Measurements from ENCODE around the gene FXYD4. TPM values are rescaled to one million over a fixed set of nuclear protein-coding genes. Genes with fewer than 3 reads are reported as not detected.
"Not testable (repeated sequence)": the region's sequence is repeated elsewhere in the genome, so short reads cannot be mapped to it uniquely, and the experiment has no call there.

The FXYD4 gene
- total RNA-seq, 2 experiments from 2014 or later: 0.37 TPM; not detected in 1

DNA sequence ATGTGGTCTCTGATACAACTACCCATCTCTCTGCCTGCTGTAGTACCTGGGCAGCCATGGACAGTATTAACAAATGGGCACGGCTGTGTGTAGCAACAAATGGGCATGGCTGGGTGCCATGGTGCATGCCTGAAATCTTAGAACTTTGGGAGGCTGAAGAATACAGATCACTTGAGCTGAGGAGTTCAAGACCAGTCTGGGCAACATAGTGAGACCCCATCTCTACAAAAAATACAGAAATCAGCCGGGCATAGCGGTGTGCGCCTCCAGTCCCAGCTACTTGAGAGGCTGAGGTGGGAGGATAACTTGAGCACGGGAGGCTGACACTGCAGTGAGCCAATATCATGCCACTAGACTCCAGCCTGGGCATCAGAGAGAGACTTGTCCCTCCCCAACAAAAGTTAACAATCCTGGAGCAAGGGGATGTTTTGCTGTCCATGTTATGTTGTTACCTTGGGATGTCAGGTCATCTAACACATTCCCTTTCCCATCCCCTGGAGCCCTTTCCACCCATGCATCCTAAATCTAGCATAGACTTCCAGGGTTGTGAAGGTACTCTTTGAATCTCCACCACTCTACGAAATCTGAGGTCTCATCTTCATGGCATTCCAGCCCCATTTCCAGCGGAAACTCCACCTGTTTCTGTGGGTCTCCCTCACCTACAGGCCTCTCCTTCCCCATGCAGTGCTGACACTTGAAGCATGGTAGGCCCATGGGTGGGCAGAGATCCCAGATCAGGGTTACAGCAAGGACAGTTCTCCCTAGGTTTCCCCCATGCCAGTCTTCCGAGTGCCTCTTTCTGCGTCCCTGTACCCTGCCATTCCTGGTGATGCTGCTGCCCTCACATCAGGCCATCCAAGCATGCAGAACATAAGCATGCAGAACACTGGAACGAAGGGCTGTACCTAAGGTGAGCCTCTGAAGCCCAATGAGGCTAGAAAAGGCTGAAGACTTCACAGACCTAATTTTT is 13.1 kb downstream of the FXYD4 start:
- CTCF ChIA-PET: no interaction called here
- Mint-ChIP-seq H3K4me3 (no peak overlapping the region), H3K27ac (peak overlapping the region; percentile 31), H3K4me1 (peaks cover 29% of the 10 kb centered on the region), H3K27me3 (no peaks in the 10 kb centered on the region), H3K36me3 (peaks cover 39% of the 10 kb centered on the region), H3K9me3 (ENCODE audit: low read depth) (no peaks in the 10 kb centered on the region)
- ATAC-seq (no peak), DNase-seq (no peak)

DNA sequence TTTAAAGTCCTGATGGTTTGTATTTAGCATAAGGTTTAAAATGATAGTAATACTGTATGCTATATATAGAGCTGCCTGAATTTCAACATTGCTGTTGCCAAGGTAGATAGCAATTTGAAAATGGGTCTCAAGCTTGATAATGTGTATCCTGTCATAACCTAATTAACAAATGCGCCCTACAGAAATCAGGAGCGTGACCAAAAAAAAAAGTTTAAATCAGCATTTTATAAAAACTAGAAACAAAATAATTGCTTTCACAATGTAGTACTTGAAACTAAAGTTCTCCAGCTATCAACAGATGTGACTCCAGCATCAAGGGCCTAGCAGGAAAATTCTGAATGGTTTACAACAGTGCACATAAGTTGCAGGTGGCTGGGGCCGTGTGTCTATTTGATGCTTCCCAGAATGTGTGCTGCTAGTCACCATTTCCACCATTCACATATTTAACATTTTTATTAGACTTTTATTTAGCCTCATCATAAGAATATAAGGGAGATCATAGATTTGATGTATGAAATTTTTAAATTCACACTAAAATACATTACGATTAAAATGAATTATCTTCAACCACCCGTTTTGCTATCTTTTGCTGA is 14.1 kb downstream of the FXYD4 start:
- Mint-ChIP-seq H3K9me3 (ENCODE audit: low read depth) (no peaks in the 10 kb centered on the region), H3K4me1 (peaks cover 39% of the 10 kb centered on the region), H3K27me3 (no peaks in the 10 kb centered on the region), H3K27ac (no peak overlapping the region), H3K36me3 (peaks cover 49% of the 10 kb centered on the region), H3K4me3 (no peak overlapping the region)
- ATAC-seq: no peak
- CTCF ChIA-PET: interaction anchor here (0.7 to 1.2 kb wide), 3 partner anchors 10 to 184 kb away, joined by 3 to 5 read pairs (median 3); no protein-coding TSS in a partner anchor
- no peak for DNase-seq

DNA sequence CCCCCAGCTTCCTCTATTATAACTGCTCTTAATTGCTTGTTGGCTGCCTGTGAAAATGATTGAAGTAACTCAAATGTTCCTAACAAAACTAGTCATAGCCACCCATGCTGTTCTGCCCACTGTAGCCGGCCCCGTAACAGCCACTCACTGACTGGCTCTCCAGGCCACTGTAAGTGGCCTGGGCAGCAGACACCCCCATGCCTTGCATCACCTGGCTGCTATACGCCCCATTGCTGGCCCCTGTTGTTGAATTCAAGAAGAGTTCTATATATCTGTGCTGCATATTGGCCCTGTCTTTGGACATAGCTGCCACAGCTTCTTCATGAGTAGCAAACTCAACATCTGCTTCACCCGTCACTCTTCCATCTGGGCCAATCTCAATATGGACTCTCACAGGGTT is 15.1 kb downstream of the FXYD4 start:
- peaks cover 58% of the 10 kb centered on the region for H3K36me3 Mint-ChIP-seq
- ATAC-seq (no peak), DNase-seq (no peak)
- peak overlapping the region; percentile 49 for H3K27ac Mint-ChIP-seq
- H3K4me1 Mint-ChIP-seq: peaks cover 45% of the 10 kb centered on the region
- H3K9me3 Mint-ChIP-seq (ENCODE audit: low read depth): no peaks in the 10 kb centered on the region
- no peaks in the 10 kb centered on the region for H3K27me3 Mint-ChIP-seq
- CTCF ChIA-PET: interaction anchor here (1.0 to 1.2 kb wide), 2 partner anchors 9 to 14 kb away, joined by 3 to 5 read pairs; no protein-coding TSS in a partner anchor
- H3K4me3 Mint-ChIP-seq: no peak overlapping the region

DNA sequence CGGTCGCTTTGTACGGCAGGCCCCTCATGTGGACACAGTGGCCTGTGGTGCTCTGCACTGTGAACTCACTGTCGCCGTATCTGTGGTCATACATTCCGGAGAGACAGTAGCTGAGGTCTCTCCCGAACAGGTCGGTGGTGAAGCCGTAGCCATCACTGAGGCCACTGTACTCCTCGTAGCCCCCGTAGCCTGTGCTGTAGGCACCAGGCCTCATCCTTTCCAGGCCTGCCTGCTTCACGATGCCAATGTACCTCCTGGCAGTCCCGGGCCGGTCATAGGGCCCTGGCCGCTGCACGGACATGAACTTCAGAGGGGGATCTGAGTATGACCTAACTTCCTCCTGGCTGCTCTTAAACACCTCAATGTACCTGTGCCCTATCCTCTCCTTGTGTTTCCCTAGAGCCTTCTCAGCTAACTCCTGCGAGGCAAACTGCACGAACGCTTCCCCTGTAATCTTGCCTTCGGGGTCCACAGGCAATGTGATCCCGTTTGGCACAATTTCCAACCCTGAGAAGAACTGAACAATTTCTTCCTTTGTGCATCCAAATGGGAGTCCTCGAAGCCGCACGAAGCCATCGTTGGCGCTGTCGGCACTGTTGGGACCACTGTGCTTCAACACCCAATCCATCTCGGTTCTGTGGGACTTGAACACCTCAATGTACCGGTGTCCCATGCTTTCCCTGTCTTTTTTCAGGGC is 15.7 kb downstream of the FXYD4 start:
- CTCF ChIA-PET: no interaction called here
- Mint-ChIP-seq H3K27ac (no peak overlapping the region), H3K27me3 (no peaks in the 10 kb centered on the region), H3K36me3 (peaks cover 62% of the 10 kb centered on the region), H3K4me1 (peaks cover 49% of the 10 kb centered on the region), H3K4me3 (no peak overlapping the region), H3K9me3 (ENCODE audit: low read depth) (no peaks in the 10 kb centered on the region)
- DNase-seq (no peak), ATAC-seq (no peak)

DNA sequence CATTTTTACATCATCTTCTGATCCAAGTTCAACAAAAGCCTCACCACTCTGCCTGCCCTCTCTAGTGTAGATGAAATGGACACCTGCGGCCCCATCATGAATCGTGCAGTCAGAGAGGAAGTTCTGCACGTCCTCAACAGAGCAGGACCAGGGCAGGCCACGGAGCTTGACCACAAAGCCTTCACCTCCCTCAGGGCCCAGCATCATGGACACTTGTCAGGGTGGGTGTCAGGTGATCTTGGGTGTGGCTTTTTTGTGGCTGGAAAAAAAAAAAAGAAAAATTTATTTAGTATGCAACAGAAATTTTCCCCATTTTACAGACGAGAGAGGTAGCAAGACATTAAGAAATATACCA is 16.2 kb downstream of the FXYD4 start:
- no peaks in the 10 kb centered on the region for H3K9me3 Mint-ChIP-seq (ENCODE audit: low read depth)
- peaks cover 54% of the 10 kb centered on the region for H3K4me1 Mint-ChIP-seq
- H3K27me3 Mint-ChIP-seq: no peaks in the 10 kb centered on the region
- no peak overlapping the region for H3K27ac Mint-ChIP-seq
- no peak overlapping the region for H3K4me3 Mint-ChIP-seq
- no peak for DNase-seq
- CTCF ChIA-PET: no interaction called here
- no peak for ATAC-seq
- H3K36me3 Mint-ChIP-seq: peaks cover 66% of the 10 kb centered on the region

DNA sequence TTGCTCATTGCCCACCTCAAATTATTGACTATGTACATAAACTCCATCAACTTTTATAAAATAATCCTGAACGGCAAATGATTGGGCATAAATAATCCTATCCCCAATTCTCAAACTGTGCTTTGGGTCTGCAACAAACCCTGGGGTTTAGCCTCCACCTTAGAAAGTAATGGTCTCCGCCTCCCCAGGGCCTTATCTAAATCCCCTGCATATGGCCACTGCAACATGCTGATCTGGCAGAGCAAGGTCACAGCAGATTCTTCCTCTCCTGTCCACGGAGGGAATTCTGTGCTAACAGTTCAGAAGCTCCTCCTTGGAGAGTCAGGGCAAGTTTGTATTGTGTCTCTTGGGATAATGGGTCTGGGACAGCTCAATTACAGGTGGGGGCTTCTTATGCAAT is 18.4 kb downstream of the FXYD4 start:
- CTCF ChIA-PET: interaction anchor here (1.1 to 2.3 kb wide), 5 partner anchors 18 to 98 kb away, joined by 4 to 10 read pairs (median 6); no protein-coding TSS in a partner anchor
- Mint-ChIP-seq H3K27me3 (no peaks in the 10 kb centered on the region), H3K4me1 (peaks cover 71% of the 10 kb centered on the region), H3K27ac (peak overlapping the region; percentile 52), H3K9me3 (ENCODE audit: low read depth) (no peaks in the 10 kb centered on the region), H3K36me3 (peaks cover 78% of the 10 kb centered on the region), H3K4me3 (no peak overlapping the region)
- DNase-seq: no peak
- ATAC-seq: no peak

DNA sequence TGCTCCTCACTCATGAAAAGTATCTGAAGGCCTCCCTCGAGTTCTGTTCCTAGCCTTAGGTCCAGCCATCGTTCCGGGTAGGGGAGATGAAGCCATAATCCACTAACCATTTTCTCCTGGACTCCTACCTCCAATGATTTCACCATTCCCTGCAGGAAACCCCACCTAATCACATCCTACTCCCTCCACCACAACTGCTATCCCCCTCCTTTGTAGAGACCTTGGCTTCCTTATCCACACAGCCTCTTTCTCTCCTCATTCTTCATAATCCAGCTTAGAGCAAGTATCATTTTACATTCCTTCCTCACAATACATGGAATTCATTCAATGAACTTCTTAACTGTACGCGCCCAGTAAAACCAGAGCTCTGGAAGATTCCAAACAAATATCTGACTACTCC is 18.9 kb downstream of the FXYD4 start:
- peaks cover 76% of the 10 kb centered on the region for H3K4me1 Mint-ChIP-seq
- ATAC-seq (no peak), DNase-seq (no peak)
- no peak overlapping the region for H3K4me3 Mint-ChIP-seq
- no peaks in the 10 kb centered on the region for H3K9me3 Mint-ChIP-seq (ENCODE audit: low read depth)
- H3K36me3 Mint-ChIP-seq: peaks cover 82% of the 10 kb centered on the region
- no peaks in the 10 kb centered on the region for H3K27me3 Mint-ChIP-seq
- H3K27ac Mint-ChIP-seq: peak overlapping the region; percentile 39
- CTCF ChIA-PET: interaction anchor here (1.0 to 2.3 kb wide), 7 partner anchors 17 to 98 kb away, joined by 3 to 10 read pairs (median 5); no protein-coding TSS in a partner anchor

DNA sequence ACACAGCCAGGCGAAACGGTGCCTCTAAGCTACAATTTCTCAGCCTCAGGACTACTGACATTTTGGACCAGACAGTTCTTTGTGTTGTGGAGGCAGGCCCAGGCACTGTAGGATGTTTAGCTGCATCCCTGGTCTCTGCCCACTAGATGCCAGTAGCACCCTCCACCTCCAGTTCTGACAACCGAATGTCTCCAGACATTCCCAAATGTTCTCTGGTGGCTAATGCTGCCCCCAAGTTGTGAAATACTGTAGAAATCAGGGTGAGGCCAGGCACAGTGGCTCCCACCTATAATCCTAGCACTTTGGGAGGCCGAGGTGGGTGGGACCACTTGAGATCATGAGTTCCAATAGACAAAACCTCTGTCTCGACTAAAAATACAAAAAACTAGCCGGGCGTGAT is 19.3 kb downstream of the FXYD4 start:
- CTCF ChIA-PET: interaction anchor here (1.0 to 2.3 kb wide), 6 partner anchors 17 to 99 kb away, joined by 3 to 10 read pairs (median 6); no protein-coding TSS in a partner anchor
- ATAC-seq: no peak
- no peaks in the 10 kb centered on the region for H3K9me3 Mint-ChIP-seq (ENCODE audit: low read depth)
- H3K27ac Mint-ChIP-seq: peak overlapping the region; percentile 39
- peaks cover 83% of the 10 kb centered on the region for H3K36me3 Mint-ChIP-seq
- DNase-seq: no peak
- H3K4me1 Mint-ChIP-seq: peaks cover 79% of the 10 kb centered on the region
- no peaks in the 10 kb centered on the region for H3K27me3 Mint-ChIP-seq
- no peak overlapping the region for H3K4me3 Mint-ChIP-seq

DNA sequence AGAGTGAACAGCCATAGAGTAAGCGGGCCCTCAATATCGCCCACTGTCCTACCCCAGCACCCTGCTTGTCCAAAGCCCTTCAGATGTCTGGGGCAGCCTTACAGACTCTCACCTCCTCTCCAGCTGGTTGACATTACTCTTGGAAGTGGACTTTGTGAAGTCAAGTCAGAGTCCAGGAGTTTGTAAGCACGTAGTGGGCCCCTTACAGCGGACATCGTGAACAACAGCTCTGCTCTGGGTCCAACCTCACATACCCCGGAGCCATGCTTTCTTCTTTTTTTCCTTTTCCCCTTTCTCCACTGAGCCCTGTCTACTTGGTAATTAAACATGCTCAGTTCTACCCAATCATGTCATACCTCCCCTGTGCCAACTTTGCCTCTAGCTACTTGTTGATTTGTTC is 20.1 kb downstream of the FXYD4 start:
- Mint-ChIP-seq H3K27me3 (no peaks in the 10 kb centered on the region), H3K4me3 (no peak overlapping the region), H3K27ac (peak overlapping the region; percentile 16), H3K9me3 (ENCODE audit: low read depth) (no peaks in the 10 kb centered on the region), H3K4me1 (peaks cover 79% of the 10 kb centered on the region), H3K36me3 (peaks cover 87% of the 10 kb centered on the region)
- DNase-seq (no peak), ATAC-seq (no peak)
- CTCF ChIA-PET: interaction anchor here (1.1 to 2.3 kb wide), 5 partner anchors 16 to 99 kb away, joined by 3 to 10 read pairs (median 6); no protein-coding TSS in a partner anchor

DNA sequence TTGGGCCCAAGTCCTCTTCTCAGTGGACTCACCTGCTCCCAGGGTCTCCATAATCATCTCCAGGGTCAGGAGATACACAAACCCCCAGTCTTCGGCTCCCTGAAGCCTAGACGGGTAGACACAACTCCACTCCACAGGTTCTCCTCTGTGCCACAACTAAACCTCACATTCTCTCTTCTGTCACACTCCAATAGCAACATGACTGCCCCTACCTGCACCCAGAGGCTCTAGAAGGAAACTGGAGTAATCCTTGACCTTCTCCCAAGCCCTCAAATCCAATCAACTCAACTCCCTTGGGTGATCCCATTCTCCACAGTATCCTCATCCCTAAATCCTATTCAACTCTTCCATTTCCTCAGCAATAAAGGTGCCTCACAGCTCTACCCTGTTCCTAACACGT is 21.3 kb downstream of the FXYD4 start:
- Mint-ChIP-seq H3K9me3 (ENCODE audit: low read depth) (no peaks in the 10 kb centered on the region), H3K4me1 (peaks cover 72% of the 10 kb centered on the region), H3K4me3 (no peak overlapping the region), H3K27ac (peak overlapping the region; percentile 47), H3K27me3 (no peaks in the 10 kb centered on the region), H3K36me3 (peaks cover 79% of the 10 kb centered on the region)
- CTCF ChIA-PET: interaction anchor here (1.1 to 2.8 kb wide), 2 partner anchors 10 to 69 kb away, joined by 3 to 10 read pairs; no protein-coding TSS in a partner anchor
- ATAC-seq: no peak
- DNase-seq: no peak

DNA sequence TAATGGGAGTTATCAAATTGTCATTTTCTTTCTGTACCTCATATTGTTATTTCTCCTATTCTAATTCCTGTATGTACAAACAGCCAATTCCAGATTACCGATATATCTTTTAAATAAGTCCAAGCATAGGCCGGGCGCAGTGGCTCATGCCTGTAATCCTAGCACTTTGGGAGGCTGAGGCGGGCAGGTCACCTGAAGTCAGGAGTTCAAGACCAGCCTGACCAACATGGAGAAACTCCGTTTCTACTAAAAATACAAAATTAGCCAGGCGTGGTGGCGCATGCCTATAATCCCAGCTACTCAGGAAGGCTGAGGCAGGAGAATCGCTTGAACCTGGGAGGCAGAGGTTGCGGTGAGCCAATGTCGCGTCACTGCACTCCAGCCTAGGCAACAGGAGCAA is 21.8 kb downstream of the FXYD4 start:
- not testable (repeated sequence) for DNase-seq; H3K4me3 Mint-ChIP-seq; H3K9me3 Mint-ChIP-seq (ENCODE audit: low read depth); H3K27me3 Mint-ChIP-seq; ATAC-seq
- CTCF ChIA-PET: interaction anchor here (1.3 to 2.8 kb wide), 2 partner anchors 11 kb away, joined by 3 to 10 read pairs; no protein-coding TSS in a partner anchor
- peaks cover 70% of the 10 kb centered on the region for H3K4me1 Mint-ChIP-seq
- peak overlapping the region; percentile 47 for H3K27ac Mint-ChIP-seq
- H3K36me3 Mint-ChIP-seq: peaks cover 79% of the 10 kb centered on the region

DNA sequence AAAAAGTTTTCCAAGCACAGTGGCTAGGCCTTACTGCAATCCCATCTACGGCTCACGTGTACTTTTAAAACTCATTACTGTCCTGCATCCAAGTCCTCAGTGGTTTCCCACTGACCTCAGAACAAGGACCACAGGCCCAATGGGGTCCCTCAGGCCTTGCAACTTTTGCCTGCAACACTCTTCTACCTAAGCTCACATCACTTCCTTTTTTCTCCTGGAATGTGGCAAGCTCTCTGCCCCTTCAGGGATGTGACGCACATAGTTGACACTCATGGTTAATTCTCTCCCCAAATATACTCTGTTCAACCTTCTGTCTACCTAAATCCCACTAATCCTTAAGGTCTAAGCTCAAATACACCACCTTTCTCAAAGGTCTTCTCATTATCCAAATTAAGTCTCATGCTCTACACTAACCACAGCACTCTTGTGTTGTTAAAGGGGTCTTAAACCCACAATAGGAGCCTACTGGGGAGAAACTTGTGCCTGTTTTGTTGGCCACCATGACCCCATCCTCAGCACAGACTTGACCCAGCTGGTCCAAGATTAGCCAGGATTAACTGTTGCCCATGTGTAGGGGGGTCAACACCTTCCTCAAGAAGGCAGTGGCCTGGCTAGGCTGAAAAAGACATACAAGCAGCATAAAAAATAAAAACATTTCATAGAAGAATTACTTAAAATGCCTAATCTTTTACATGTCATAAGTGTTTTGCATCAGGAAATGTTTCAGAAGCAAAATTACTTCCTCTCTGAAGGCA is 22.3 kb downstream of the FXYD4 start:
- H3K4me3 Mint-ChIP-seq: peak overlapping the region; percentile 3
- ATAC-seq: no peak
- peaks cover 67% of the 10 kb centered on the region for H3K4me1 Mint-ChIP-seq
- no peaks in the 10 kb centered on the region for H3K9me3 Mint-ChIP-seq (ENCODE audit: low read depth)
- peaks cover 77% of the 10 kb centered on the region for H3K36me3 Mint-ChIP-seq
- CTCF ChIA-PET: interaction anchor here (1.2 to 2.8 kb wide), 3 partner anchors 10 to 192 kb away, joined by 3 to 10 read pairs (median 4); no protein-coding TSS in a partner anchor
- DNase-seq: no peak
- H3K27me3 Mint-ChIP-seq: no peaks in the 10 kb centered on the region
- H3K27ac Mint-ChIP-seq: peak overlapping the region; percentile 52
